Calu3 (cell line): ENCODE measurements around the gene OSTM1. TPM values are rescaled to one million over a fixed set of nuclear protein-coding genes. Genes with fewer than 3 reads are reported as not detected.
"Not testable (repeated sequence)": the region's sequence is repeated elsewhere in the genome, so short reads cannot be mapped to it uniquely, and the experiment has no call there.

ENCODE experiments used
- BruUV-seq: library from RNA; stranded (reverse); fragments of 400-500 nt; replicated peaks from 2 replicates; lab custom pipeline; 2021; lab: Mats Ljungman, UMichigan
- CTCF ChIA-PET: fragments of 300-600 bp; sonication (Branson Sonifier 250); formaldehyde crosslinking; loops from one replicate; lab custom pipeline; 2022; ENCODE audit warnings: antibody characterized with exemption; lab: Charles Lee
- DNase-seq: peaks from one replicate; pipeline ENCODE4 v3.0.0; 2022
- H3K27ac Mint-ChIP-seq: one replicate; pipeline ENCODE4 v1.8.0; 2022; ENCODE audit warnings: mixed read lengths; ENCODE audit not compliant: unreplicated experiment
- H3K27me3 Mint-ChIP-seq: one replicate; pipeline ENCODE4 v1.8.0; 2022; ENCODE audit warnings: mixed read lengths; ENCODE audit not compliant: unreplicated experiment
- H3K36me3 Mint-ChIP-seq: one replicate; pipeline ENCODE4 v1.8.0; 2022; ENCODE audit warnings: mild to moderate bottlenecking, moderate library complexity, mixed read lengths; ENCODE audit not compliant: insufficient read depth, unreplicated experiment
- H3K4me1 Mint-ChIP-seq: one replicate; pipeline ENCODE4 v1.8.0; 2022; ENCODE audit warnings: mild to moderate bottlenecking, low read depth, mixed read lengths; ENCODE audit not compliant: unreplicated experiment
- H3K4me3 Mint-ChIP-seq: one replicate; pipeline ENCODE4 v1.8.0; 2022; ENCODE audit warnings: mild to moderate bottlenecking, low read depth, moderate library complexity, mixed read lengths; ENCODE audit not compliant: unreplicated experiment
- H3K9me3 Mint-ChIP-seq: one replicate; pipeline ENCODE4 v1.8.0; 2022; ENCODE audit warnings: low read depth, mixed read lengths; ENCODE audit not compliant: unreplicated experiment
- intact Hi-C: fragments of 100-400 bp; cut with micrococcal nuclease; formaldehyde crosslinking; loops from one replicate; pipeline ENCODE4 v1.10.0; 2022; ENCODE audit not compliant: unreplicated experiment
- total RNA-seq: library from RNA; stranded (reverse); gene quantifications from 2 replicates; pipeline ENCODE4 v1.2.3, GENCODE V29; 2022
- TF ChIP-seq, protein P1 (sequence below): fragments of 200-600 bp; IDR thresholded peaks from one replicate; pipeline ENCODE4 v1.8.0; 2022; ENCODE audit warnings: antibody characterized with exemption; ENCODE audit not compliant: unreplicated experiment

Gene OSTM1
- total RNA-seq, 1 experiment from 2014 or later: 30.5 TPM

GRCh38 chr6:108001696-108002231 lies 72.8 kb downstream of the OSTM1 start:
- peak overlapping the region; percentile 99 for H3K27ac Mint-ChIP-seq
- TF ChIP-seq, protein P1, sequence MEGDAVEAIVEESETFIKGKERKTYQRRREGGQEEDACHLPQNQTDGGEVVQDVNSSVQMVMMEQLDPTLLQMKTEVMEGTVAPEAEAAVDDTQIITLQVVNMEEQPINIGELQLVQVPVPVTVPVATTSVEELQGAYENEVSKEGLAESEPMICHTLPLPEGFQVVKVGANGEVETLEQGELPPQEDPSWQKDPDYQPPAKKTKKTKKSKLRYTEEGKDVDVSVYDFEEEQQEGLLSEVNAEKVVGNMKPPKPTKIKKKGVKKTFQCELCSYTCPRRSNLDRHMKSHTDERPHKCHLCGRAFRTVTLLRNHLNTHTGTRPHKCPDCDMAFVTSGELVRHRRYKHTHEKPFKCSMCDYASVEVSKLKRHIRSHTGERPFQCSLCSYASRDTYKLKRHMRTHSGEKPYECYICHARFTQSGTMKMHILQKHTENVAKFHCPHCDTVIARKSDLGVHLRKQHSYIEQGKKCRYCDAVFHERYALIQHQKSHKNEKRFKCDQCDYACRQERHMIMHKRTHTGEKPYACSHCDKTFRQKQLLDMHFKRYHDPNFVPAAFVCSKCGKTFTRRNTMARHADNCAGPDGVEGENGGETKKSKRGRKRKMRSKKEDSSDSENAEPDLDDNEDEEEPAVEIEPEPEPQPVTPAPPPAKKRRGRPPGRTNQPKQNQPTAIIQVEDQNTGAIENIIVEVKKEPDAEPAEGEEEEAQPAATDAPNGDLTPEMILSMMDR: no peak
- no peaks in the 10 kb centered on the region for H3K27me3 Mint-ChIP-seq
- CTCF ChIA-PET: interaction anchor here (1.5 kb wide), 1 partner anchor 48 kb away, joined by 6 read pairs; no protein-coding TSS in a partner anchor
- H3K36me3 Mint-ChIP-seq: peaks cover 15% of the 10 kb centered on the region
- BruUV-seq: no TSS peak
- intact Hi-C loops: no loop called here
- peak overlapping the region; percentile 62 for H3K4me3 Mint-ChIP-seq
- peak; percentile 6 for DNase-seq
- peaks cover 42% of the 10 kb centered on the region for H3K4me1 Mint-ChIP-seq
- no peaks in the 10 kb centered on the region for H3K9me3 Mint-ChIP-seq

DNA sequence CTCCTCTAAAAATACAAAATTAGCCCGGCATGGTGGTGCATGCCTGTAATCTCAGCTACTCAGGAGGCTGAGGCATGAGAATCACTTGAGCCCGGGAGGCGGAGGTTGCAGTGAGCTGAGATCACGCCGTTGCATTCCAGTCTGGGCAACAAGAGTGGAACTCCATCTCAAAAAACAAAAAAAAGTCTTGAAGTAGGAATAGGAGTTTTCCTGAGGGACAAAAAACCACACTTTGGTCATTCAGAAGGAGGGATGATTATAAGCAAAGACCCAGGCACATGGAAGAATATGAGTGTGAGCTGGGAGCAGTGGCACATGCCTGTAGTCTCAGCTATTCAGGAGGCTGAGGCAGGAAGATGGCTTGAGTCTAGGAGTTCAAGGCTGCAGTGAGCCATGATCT lies 74.3 kb downstream of the OSTM1 start:
- H3K9me3 Mint-ChIP-seq, H3K4me3 Mint-ChIP-seq, H3K27me3 Mint-ChIP-seq, DNase-seq, intact Hi-C loops, BruUV-seq: not testable (repeated sequence)
- H3K27ac Mint-ChIP-seq: peak overlapping the region; percentile 56
- CTCF ChIA-PET: interaction anchor here (0.6 kb wide), 1 partner anchor 89 kb away, joined by 4 read pairs; no protein-coding TSS in a partner anchor
- peaks cover 15% of the 10 kb centered on the region for H3K36me3 Mint-ChIP-seq
- H3K4me1 Mint-ChIP-seq: peaks cover 42% of the 10 kb centered on the region

GRCh38 chr6:107999341-107999740 lies 75.2 kb downstream of the OSTM1 start:
- no peaks in the 10 kb centered on the region for H3K27me3 Mint-ChIP-seq
- CTCF ChIA-PET: no interaction called here
- H3K9me3 Mint-ChIP-seq: no peaks in the 10 kb centered on the region
- intact Hi-C loops: no loop called here
- no peak for DNase-seq
- no TSS peak for BruUV-seq
- H3K36me3 Mint-ChIP-seq: peaks cover 15% of the 10 kb centered on the region
- peak overlapping the region; percentile 56 for H3K27ac Mint-ChIP-seq
- H3K4me3 Mint-ChIP-seq: no peak overlapping the region
- H3K4me1 Mint-ChIP-seq: peaks cover 42% of the 10 kb centered on the region
- TF ChIP-seq, protein P1: no peak

GRCh38 chr6:107991772-107992550 lies 82.6 kb downstream of the OSTM1 start:
- H3K27me3 Mint-ChIP-seq: no peaks in the 10 kb centered on the region
- CTCF ChIA-PET: interaction anchor here (0.6 to 1.1 kb wide), 3 partner anchors 28 to 533 kb away, joined by 3 to 10 read pairs (median 3); no protein-coding TSS in a partner anchor
- no TSS peak for BruUV-seq

More at GRCh38 chr6:107991772-107992550, 82.6 kb downstream of the OSTM1 start:
- no peaks in the 10 kb centered on the region for H3K4me1 Mint-ChIP-seq
- H3K4me3 Mint-ChIP-seq: no peak overlapping the region
- H3K9me3 Mint-ChIP-seq: no peaks in the 10 kb centered on the region
- no peak for DNase-seq
- no peaks in the 10 kb centered on the region for H3K36me3 Mint-ChIP-seq
- no peak overlapping the region for H3K27ac Mint-ChIP-seq
- TF ChIP-seq, protein P1: no peak
- intact Hi-C loops: no loop called here

Other genes starting within 250 kb of the OSTM1 start
- gene SEC63, start 116.5 kb downstream of the OSTM1 start, total RNA-seq: 106 and 135 TPM in 2 replicates
- not detected in 2 replicates for gene NR2E1, start 91.3 kb upstream of the OSTM1 start, total RNA-seq
- gene SNX3, start 186.3 kb upstream of the OSTM1 start, total RNA-seq: 132 and 158 TPM in 2 replicates
- gene AFG1L, start 220.3 kb upstream of the OSTM1 start, total RNA-seq: 7.1 and 7.7 TPM in 2 replicates